Hematopoietic multipotent progenitor cell treated with erythropoietin and hydrocortisone succinate and interleukin-3 and kit ligand, for 15 days (in vitro differentiated cells): ENCODE results near the gene IL2RA.
A peak's percentile ranks its signal among the peaks of the same experiment; 100 is the strongest.
"Not testable (repeated sequence)": the region's sequence is repeated elsewhere in the genome, so short reads cannot be mapped to it uniquely, and the experiment has no call there.

Experiments used
- DNase-seq: peaks from one replicate; pipeline ENCODE4 v3.0.0-alpha.2; 2015; ENCODE audit warnings: low spot score

The IL2RA gene

DNA sequence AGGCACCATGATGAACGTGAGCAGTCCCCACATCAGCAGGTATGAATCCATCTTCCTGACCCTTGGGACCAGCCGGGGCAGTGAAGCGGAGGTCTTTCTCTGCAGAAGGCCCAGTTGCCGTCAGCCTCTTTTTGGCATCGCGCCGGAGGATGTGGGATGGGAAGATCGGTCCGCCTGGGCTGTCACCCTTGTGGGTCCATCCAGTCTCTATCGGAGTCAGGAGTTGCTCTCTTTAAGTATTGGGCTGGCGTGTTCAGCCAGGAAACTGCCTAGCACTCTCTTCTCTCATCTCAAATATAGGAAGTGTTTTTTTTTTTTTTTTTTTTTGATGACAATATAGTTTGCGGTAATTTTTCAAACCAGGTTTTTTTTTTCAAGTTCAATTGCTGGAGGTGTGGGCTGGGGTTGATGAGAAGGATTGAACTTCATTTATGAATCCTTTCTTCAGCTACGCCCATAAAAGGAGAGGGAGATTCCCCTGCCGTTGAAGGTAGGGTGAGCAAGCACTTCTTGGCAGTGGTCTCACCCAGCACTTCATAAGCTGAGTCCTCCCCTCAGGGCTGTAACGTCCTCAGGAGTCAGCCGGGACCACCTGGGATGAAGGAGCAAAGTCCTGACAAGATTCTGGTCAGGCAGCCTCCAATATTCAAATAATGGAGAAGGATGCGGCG, at the start of gene IL2RA:
TSS of gene IL2RA (minus strand) at position 267 of the 671 bp plus-strand sequence. CDS start at position 51, 216 bp downstream.
- no peak for DNase-seq

DNA sequence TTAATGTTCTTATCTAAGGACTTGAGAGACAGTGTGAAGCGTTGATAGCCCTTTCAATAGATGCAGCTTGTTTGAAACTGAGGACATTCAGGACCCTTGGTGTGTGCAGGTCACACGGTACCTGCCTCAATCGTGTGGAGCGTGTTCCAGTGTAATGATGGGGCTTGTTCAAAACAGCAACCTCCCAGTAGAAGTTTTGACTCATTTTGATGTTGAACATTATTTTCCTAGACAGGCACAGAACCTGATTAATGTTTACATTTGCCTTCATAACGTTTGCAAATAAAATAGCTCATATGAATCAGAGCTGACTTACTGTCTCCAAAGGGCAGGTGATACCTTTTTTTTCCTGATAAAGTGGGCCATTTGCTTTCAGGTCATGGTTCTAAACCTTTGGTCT, 48.0 kb upstream of the IL2RA start:
- no peak for DNase-seq

DNA sequence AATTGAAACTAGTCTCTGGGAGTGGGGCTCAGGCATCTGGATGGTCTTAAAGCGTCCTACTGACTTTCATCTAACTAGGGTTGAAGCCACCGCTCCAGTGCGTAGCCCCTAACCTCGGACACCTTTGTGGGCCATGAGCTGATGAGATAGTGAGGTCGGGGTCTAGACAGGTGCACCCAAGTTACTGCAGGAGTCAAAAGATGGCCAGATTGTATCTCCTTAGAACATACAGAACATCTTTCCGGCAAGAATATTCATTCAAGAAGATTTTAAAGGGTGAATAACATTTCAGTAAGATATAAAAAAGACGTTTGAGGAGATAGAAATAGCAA, 47.2 kb upstream of the IL2RA start:
- no peak for DNase-seq

DNA sequence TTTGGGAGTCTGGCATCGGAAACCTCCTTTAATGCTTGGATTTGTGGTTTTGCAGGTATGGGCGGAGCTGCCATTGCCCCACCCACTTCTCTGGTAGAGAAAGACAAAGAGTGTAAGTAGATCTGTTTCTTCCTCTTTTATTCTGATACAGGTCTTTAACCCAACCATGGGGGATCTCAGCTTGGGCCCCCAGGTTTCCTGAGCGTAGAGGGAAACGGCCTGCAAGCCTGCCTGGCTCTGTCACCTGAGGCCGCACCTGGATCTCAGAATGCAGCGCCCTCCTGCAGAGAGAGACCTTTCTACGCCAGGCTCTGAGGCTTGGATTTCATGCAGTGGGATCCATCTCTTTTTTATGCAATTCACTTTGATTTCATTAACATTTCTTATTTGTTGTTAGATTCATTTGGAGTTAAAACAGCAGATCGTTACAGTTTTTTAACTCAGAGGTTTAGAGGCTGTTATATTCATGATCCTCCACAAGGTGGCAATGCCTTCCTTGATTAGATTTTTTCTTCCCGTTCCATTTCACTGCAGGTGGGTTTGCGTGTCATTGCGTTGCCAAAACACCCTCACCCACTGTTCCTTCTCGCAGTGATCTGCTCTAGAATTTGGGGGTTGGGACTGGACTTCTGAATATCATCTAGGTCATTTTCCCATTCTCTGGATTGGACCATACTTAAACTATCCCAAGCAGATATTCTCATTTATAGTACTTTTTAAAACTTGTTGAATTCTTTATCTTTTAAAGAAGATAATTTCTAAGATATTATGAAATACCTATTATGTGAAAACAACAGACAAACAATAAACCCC, 46.7 kb upstream of the IL2RA start:
- peak; percentile 67 for DNase-seq

DNA sequence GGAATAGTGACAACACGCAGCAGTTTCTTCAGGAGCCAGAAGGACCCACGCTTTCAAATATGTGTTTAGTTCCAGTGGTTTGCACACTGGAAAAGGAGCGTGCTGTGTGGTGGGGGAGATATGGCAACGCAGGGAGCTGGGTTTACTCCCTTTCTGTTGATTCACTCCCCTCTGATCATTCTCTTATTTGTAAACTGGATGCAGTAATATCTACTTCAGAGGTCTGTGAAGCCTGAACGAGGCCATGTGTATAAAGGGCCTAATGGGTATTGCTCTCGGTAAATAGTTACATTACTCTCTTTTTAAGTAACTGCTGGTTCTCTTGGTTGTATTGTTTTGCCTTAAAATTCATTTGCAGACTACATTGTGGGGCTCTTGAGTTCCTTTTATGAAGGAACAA, 45.9 kb upstream of the IL2RA start:
- DNase-seq: no peak

DNA sequence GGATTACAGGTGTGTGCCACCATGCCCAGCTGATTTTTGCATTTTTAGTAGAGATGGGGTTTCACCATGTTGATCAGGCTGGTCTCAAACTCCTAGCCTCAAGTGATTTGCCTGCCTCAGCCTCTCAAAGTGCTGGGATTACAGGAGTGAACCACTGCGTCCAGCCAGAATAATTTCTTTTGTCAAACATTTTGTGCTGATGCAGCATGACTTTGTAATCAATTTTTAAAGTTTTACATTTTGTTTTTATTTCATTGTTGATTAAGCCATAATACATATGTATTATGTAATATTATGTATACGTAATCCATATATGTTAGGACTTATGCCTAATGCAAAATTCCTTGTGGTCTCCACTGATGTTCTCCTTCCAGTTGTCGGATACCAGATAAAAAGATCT, 45.4 kb upstream of the IL2RA start:
- not testable (repeated sequence) for DNase-seq

DNA sequence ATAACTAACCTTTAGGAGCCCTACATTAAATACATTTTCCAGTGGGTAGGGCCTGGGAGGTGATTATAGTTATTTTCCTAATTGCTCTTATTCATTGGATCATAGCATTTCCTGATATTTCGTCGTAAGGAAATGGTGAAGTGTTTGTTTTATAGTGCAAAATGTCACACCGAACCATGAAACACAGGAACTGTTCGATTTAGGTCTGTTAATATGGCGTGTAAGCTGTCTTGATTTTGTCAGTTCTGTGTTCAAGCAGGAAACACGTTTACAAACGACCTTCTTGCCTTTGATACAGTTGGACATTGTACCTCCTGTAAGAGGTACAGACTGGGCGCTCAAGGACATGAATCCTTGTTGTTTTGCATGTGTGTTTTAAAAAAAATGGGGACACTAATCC, 41.4 kb upstream of the IL2RA start:
- DNase-seq: no peak

DNA sequence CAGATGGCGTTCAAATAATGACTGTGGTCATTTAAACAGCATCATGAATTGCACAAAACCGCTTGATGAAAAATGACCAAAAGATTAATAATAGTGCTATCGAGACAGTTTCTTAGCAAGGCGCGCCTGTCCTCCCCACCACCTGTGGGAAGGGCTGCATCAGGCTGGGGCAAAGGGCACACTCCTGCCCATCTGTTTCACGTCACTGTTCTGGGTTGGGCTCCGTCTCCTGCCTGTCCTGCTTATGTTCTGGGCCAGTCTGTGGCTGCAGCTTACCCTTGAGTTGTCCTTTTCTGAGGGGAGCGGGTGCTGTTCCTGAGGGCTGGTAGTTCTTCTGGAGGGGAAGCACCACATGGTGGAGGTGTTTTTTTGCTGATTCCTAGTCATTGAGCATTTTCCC, 40.0 kb upstream of the IL2RA start:
- DNase-seq: no peak

DNA sequence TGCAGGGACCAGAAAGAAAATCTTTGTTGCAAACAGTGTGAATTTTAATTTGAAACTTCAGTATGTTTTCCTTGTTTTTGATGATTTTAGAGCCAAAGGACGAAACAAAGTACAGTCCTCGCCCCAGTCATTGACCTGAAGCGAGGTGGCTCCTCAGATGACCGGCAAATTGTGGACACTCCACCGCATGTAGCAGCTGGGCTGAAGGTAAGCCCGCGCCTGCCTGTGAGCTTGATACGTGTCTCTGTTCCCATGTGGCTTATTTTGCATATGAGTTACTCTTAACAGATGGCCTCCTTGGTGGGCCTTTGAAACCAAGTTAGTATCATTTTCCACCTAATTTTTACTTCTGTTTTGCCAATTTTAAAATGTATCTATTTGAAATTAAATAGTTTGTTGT, 39.0 kb upstream of the IL2RA start:
- DNase-seq: no peak

DNA sequence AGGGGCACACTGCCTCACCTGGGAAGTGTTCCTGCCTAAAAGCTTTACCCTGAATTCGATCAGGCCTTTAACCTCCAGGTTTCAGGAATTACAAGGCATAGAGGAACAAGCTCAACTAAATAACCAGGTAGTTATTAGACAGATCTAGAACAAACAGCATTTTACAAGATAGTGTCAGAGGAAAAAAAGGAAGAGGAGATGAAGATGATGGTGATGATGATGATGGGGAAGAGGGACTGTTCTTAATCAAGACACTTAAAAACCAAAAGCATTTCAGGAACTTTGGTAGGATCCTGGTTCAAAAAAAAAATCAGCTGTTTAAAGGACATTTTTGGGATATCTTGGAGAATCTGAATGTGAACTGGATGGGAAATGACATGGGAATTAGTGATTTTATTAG, 38.2 kb upstream of the IL2RA start:
- no peak for DNase-seq

DNA sequence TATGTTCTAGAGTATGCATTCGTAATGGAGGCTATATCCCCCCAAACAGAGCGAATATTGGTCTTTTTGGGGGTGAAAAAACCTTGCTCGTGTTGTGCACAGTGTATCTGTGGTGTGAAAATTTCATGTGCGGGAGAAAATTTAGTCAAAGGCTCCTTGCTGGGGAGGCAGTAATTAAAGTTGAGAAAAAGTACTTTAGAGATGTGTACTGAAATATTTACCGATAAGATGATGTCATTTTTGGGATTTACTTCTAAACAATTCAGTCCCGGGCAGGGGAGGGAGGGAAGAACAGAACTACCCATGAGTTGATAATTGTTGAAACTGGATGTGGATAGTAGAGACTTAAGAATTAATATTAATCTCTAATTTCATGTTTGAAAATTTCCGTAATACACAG, 36.0 kb upstream of the IL2RA start:
- DNase-seq: no peak

DNA sequence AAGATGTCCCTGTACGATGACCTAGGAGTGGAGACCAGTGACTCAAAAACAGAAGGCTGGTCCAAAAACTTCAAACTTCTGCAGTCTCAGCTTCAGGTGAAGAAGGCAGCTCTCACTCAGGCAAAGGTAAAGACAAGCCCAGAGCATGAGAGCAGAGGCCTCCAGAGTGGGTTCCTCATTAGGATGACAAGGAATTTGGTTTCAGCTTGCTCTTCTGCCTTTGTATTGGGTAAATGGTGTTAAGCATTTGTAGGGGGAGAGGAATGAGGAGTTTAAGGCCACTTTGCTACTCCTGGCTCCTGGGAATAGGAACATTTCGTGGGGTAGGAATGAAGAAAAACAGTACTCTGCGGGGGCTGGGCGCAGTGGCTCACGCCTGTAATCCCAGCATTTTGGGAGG, 34.9 kb upstream of the IL2RA start:
- DNase-seq: no peak

DNA sequence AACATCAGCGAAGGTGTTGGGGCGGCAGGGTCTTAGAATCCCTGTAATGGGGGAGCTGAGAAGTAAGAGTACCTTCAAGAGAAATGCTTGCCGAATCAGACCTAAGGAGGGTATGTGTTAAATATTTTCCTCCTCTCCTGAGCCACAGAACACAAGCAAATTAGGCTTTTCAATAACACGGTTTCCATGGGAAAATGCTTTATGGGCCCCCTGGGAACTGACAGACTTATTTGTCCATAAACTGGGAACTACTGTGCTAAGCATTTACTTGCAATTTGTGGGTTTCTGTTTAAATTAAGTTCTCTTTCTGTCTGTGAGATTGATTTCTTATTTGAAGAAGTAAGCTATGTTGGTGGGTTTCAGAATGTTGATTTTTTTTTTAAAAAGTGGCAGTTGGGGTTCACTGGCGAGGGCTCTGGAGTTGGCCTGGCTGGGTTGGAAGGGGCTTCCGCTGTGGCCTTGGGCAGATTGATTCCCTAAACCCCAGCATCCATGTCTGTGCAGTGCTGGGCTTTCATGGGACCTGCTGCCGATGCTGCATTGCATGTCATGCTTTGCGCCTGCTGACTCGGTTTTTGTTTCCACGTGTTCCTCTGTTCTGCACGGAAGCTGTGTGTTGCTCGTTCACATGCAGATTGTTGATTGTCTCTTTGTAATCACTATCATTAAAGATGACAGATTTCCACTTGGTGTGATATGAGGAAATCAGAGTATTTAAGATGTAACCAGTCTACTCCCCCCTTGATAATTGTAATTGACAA, 33.8 kb upstream of the IL2RA start:
- DNase-seq: no peak

DNA sequence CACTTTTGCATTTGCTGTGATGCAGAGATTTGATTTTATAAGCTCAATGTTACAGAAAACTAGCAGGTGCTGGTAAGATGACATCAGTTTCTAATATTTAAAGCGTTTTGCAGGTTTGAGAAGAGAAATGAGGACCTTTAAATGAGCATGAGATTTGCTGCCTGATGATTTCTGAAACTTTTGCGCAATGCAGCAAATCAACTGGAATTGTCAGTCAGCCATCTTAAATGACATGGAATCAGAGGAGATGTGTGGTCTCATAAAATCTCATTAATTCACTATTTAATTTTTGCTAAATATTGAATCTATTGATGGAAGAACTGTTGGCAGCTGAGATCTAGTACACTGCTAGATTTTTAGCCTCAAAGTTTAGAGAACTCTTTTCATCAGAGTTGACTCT, 30.6 kb upstream of the IL2RA start:
- no peak for DNase-seq

DNA sequence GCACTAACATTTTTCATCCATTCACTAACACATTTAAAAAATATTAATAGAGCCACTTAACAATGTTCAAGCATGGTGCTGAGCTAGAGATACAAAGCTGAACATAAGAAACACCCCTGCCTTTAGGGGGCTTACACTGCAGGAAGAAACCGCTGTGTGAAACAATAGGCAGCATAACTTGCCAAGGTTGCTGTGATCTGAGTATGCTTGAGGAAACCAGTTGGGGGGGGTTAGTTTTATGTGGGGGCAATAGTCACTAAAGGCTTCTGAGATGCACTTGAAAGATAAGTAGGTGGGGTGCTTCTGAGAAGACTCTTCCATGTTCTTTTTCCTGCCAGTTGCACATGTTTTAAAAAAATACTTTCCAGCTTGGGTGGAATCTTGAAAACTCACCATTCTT, 29.5 kb upstream of the IL2RA start:
- no peak for DNase-seq

DNA sequence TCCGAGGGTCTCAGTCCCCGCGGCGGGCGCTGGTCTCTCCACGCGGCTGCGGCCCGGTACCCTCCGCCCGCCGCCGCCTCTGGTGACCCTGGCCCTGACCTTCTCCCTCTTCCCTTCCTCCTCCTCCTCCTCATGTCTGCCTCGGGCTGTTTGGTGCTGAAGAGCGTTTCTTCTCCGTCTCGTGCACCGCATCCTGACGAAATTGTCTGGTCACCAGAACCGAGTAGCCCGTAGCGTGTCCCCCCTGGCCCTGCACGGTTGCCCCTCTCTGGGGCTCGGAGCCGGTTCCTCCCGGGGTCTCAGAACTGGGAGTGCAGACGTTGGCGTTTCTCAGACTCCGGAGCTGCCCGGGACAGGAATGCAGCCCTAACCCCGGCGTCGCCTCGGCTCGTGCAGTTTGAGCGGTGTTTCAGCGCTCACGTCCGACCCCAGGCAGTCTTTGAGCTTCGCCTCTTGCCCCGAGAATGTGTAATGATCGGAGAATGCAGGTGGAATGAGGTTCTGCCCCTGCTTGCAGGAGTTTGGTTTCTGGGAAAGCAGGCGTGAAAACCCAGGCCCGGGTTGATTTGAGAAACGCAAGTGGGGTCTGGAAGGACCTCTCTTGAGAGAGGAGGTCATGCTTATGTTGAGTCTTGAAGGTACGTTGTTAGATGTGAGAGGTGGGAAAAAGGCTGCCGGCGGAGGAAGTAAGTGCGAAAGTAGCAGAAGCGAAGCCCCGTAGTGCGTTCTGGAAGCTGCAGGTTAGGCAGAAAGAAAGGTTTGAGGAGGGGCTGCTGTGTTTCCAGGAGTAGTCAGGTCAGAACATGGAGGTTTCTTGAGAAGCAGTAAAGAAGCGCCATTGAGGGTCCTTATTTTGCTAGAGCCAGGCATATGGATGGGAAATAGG, 27.4 kb upstream of the IL2RA start:
- peak; percentile 15 for DNase-seq

DNA sequence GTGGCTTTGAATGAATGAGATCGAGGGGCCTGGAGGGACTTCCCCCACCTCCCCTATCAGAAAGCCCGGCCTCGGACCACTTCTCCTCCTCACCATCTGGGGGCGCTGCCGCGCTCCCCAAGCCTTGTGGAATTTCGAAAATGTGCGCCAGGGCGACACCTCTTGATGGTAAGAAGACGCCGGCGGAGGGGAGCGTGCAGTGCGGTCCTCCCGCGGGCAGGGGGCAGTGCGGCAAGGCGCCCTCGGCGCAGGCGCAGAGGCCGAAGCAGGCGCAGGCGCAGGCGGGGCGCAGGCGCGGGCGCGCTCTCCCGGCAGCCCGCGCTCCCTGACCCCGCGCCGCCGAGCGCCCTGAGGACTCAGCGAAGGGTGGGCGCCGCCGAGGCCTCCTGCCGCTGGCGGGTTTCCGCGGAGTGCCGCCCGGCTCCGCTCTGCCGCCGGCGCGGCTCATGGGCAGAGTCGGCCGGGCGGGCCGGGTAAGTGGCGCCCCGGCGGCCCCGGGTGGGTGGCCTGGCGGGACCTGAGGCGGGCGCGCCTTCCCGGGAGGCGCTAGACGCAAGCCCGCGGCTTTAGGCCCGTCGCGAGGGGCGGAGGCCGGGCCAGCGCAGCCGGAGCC, 26.7 kb upstream of the IL2RA start, which contains the start of gene RBM17:
TSS of gene RBM17 (plus strand) at position 314 of the 613 bp plus-strand sequence. CDS start 8,032 bp downstream, outside the sequence.
- peak; percentile 96 for DNase-seq

DNA sequence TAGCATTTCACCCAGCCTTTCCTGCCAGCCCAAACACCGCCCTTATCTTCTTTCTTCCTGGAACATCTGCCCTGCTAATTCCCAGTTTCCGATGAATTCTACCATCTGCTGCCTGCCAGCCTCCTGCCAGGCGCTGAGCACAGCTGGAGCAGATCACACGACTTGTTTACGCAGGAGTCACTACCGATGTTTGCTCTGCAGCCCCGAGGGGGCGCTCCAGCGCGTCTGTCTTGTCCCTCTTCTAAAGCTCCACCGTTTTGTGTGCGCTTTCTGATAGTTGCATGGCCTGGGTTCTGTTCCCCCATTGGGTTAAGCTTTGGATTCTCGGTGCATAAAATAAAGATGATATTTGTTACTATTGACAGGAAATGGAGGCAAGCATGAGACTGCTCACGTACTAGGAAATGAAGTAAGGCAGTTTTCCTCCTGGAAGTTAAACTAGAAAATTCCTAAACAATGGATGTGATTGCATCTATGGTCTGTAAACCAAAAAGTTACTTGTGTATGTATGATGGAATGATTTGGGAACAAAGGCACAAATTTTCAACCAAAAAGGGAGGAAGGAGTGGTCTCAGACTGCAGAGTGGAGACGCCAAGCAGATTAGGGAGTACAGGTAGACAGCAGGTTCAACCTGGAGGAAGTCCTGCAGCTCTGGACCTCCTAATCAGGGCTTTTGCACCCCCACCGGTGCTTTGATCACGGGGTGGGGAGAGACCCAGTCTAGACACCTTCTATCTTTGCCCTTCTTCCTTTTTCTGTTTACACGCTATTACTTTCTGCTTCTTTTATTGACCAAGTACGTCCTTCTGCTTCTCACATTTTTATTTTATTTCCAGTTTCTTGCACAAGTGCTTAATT, 24.4 kb upstream of the IL2RA start:
- DNase-seq: peak; percentile 85

DNA sequence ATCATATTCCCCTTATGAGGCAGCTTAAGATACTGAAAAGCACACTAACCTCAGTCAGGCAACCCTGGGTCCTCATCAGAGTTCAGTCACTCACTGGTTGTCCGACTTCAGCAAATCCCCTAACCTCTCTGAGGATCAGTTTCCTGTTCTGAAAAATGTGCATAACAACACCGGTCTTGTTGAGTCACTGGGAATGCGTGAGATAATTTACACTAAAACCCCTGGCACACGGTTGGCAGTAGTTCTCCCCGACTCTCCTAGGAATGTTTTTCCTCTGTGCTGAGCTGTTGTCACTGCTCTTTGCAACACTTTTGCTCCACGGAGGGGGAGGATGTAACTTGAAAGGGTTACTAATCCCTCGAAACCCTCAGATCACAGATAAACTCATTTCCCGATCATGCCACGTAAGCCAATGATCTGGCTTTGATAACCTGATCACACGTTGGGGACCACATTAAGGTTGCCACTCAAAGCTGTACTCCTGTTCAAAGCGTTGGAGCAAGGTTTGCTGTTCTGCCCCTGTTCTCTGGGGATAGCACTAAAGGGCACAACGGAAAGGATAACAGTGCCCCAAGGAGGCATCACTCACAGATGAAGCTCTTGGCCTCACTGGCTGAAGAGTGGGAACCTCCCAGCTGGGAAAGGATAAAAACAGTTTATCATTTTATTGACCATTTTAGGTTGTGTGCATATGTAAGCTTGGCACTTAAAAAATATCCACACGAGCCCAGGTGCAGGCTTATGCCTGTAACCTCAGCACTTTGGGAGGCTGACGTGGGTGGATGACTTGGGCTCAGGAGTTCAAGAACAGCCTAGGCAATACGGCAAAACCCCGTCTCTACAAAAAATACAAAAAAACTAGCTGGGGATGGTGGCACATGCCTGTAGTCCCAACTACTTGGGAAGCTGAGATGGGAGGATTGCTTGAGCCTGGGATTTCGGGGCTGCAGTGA, 21.6 kb upstream of the IL2RA start:
- no peak for DNase-seq
